Measurements from ENCODE around the gene NINJ1.

- no peak for TF ChIP-seq POLR2A (IDR thresholded peaks at IDR 0.05; ENCODE audit: low read depth, low read length)
- no peak for TF ChIP-seq POLR2AphosphoS5 (IDR thresholded peaks at IDR 0.05; ENCODE audit: low read depth, low read length)
- TF ChIP-seq TAF1 (IDR thresholded peaks at IDR 0.05; ENCODE audit: borderline replicate concordance, low read depth, low read length), result no peak
Observed at GRCh38 chr9:93091453-93092081, 42.5 kb downstream of the NINJ1 start.

Data from GM12892 (cell line).